Activated naive CD8-positive, alpha-beta T cell treated with anti-CD3 and anti-CD28 coated beads, Interleukin-2, amount 50 U/mL, for 24 hours (primary cell): ENCODE measurements around the gene KRT76.

Source experiments
- ATAC-seq: fragments of 150-1000 bp; cut with Tn5 transposase; one replicate; pipeline ENCODE4 v1.10.0; 2021
- DNase-seq: peaks from one replicate; pipeline ENCODE4 v3.0.0; 2021
- H3K27ac Mint-ChIP-seq: one replicate; pipeline ENCODE4 v1.8.0; 2021; ENCODE audit warnings: mild to moderate bottlenecking, mixed read lengths
- H3K27me3 Mint-ChIP-seq: one replicate; pipeline ENCODE4 v1.8.0; 2021; ENCODE audit warnings: mixed read lengths
- H3K36me3 Mint-ChIP-seq: one replicate; pipeline ENCODE4 v1.8.0; 2021; ENCODE audit warnings: low read depth, mixed read lengths
- H3K4me1 Mint-ChIP-seq: one replicate; pipeline ENCODE4 v1.8.0; 2021; ENCODE audit warnings: mixed read lengths
- H3K4me3 Mint-ChIP-seq: one replicate; pipeline ENCODE4 v1.8.0; 2021; ENCODE audit warnings: mild to moderate bottlenecking, moderate library complexity, mixed read lengths
- H3K9me3 Mint-ChIP-seq: one replicate; pipeline ENCODE4 v1.8.0; 2021; ENCODE audit warnings: mixed read lengths

The KRT76 gene

GRCh38 chr12:52739963-52740362 lies 37.2 kb downstream of the KRT76 start:
- Mint-ChIP-seq H3K27me3 (peaks cover 4% of the 10 kb centered on the region), H3K27ac (no peak overlapping the region), H3K36me3 (no peaks in the 10 kb centered on the region), H3K4me3 (no peak overlapping the region), H3K4me1 (no peaks in the 10 kb centered on the region), H3K9me3 (no peaks in the 10 kb centered on the region)
- ATAC-seq (no peak), DNase-seq (no peak)

GRCh38 chr12:52735816-52736632 lies 41.1 kb downstream of the KRT76 start:
- DNase-seq (no peak), ATAC-seq (no peak)
- Mint-ChIP-seq H3K27me3 (no peaks in the 10 kb centered on the region), H3K9me3 (no peaks in the 10 kb centered on the region), H3K4me1 (no peaks in the 10 kb centered on the region), H3K27ac (no peak overlapping the region), H3K4me3 (no peak overlapping the region), H3K36me3 (no peaks in the 10 kb centered on the region)

- Mint-ChIP-seq H3K27me3 (no peaks in the 10 kb centered on the region), H3K4me3 (no peak overlapping the region), H3K36me3 (no peaks in the 10 kb centered on the region), H3K9me3 (no peaks in the 10 kb centered on the region), H3K27ac (no peak overlapping the region), H3K4me1 (no peaks in the 10 kb centered on the region)
- DNase-seq = no peak
- no peak for ATAC-seq
Measured at GRCh38 chr12:52735106-52735505, 42.0 kb downstream of the KRT76 start.

- Mint-ChIP-seq H3K27ac (no peak overlapping the region), H3K4me3 (no peak overlapping the region), H3K4me1 (no peaks in the 10 kb centered on the region), H3K36me3 (no peaks in the 10 kb centered on the region), H3K9me3 (no peaks in the 10 kb centered on the region), H3K27me3 (peaks cover 3% of the 10 kb centered on the region)
- no peak for ATAC-seq
- no peak for DNase-seq
Measured at GRCh38 chr12:52730793-52731192, 46.4 kb downstream of the KRT76 start.

- Mint-ChIP-seq H3K4me1 (no peaks in the 10 kb centered on the region), H3K9me3 (no peaks in the 10 kb centered on the region), H3K27me3 (peaks cover 3% of the 10 kb centered on the region), H3K4me3 (no peak overlapping the region), H3K36me3 (no peaks in the 10 kb centered on the region), H3K27ac (no peak overlapping the region)
- DNase-seq (no peak), ATAC-seq (no peak)
Measured at GRCh38 chr12:52730383-52730782, 46.8 kb downstream of the KRT76 start.

GRCh38 chr12:52729147-52729546 lies 48.0 kb downstream of the KRT76 start:
- H3K9me3 Mint-ChIP-seq = no peaks in the 10 kb centered on the region
- H3K27ac Mint-ChIP-seq = no peak overlapping the region
- no peak overlapping the region for H3K4me3 Mint-ChIP-seq
- no peak for DNase-seq
- H3K27me3 Mint-ChIP-seq = peaks cover 3% of the 10 kb centered on the region
- H3K36me3 Mint-ChIP-seq = no peaks in the 10 kb centered on the region
- no peaks in the 10 kb centered on the region for H3K4me1 Mint-ChIP-seq
- no peak for ATAC-seq

GRCh38 chr12:52728374-52728773 lies 48.8 kb downstream of the KRT76 start:
- peaks cover 3% of the 10 kb centered on the region for H3K27me3 Mint-ChIP-seq
- H3K36me3 Mint-ChIP-seq = no peaks in the 10 kb centered on the region
- no peak for DNase-seq
- no peak overlapping the region for H3K27ac Mint-ChIP-seq
- H3K9me3 Mint-ChIP-seq = no peaks in the 10 kb centered on the region
- ATAC-seq = no peak
- H3K4me3 Mint-ChIP-seq = no peak overlapping the region
- H3K4me1 Mint-ChIP-seq = no peaks in the 10 kb centered on the region

GRCh38 chr12:52727037-52727436 lies 50.1 kb downstream of the KRT76 start:
- Mint-ChIP-seq H3K36me3 (no peaks in the 10 kb centered on the region), H3K4me3 (no peak overlapping the region), H3K27me3 (peaks cover 3% of the 10 kb centered on the region), H3K9me3 (no peaks in the 10 kb centered on the region), H3K27ac (no peak overlapping the region), H3K4me1 (no peaks in the 10 kb centered on the region)
- no peak for ATAC-seq
- no peak for DNase-seq

- DNase-seq (no peak), ATAC-seq (no peak)
- Mint-ChIP-seq H3K27ac (no peak overlapping the region), H3K4me1 (no peaks in the 10 kb centered on the region), H3K27me3 (peaks cover 3% of the 10 kb centered on the region), H3K9me3 (no peaks in the 10 kb centered on the region), H3K4me3 (no peak overlapping the region), H3K36me3 (no peaks in the 10 kb centered on the region)
Measured at GRCh38 chr12:52726451-52726850, 50.7 kb downstream of the KRT76 start.

- H3K27me3 Mint-ChIP-seq = peaks cover 3% of the 10 kb centered on the region
- H3K4me3 Mint-ChIP-seq = no peak overlapping the region
- no peak for DNase-seq
- no peak for ATAC-seq
- H3K27ac Mint-ChIP-seq = no peak overlapping the region
- no peaks in the 10 kb centered on the region for H3K9me3 Mint-ChIP-seq
- H3K4me1 Mint-ChIP-seq = no peaks in the 10 kb centered on the region
- H3K36me3 Mint-ChIP-seq = no peaks in the 10 kb centered on the region
Measured at GRCh38 chr12:52724384-52724783, 52.8 kb downstream of the KRT76 start.

- DNase-seq (no peak), ATAC-seq (no peak)
- no peaks in the 10 kb centered on the region for H3K9me3 Mint-ChIP-seq
- H3K4me1 Mint-ChIP-seq = no peaks in the 10 kb centered on the region
- peaks cover 3% of the 10 kb centered on the region for H3K27me3 Mint-ChIP-seq
- H3K27ac Mint-ChIP-seq = no peak overlapping the region
- H3K36me3 Mint-ChIP-seq = no peaks in the 10 kb centered on the region
- H3K4me3 Mint-ChIP-seq = no peak overlapping the region
Measured at GRCh38 chr12:52722680-52723079, 54.5 kb downstream of the KRT76 start.

GRCh38 chr12:52721838-52722470 lies 55.2 kb downstream of the KRT76 start:
- Mint-ChIP-seq H3K4me1 (no peaks in the 10 kb centered on the region), H3K27me3 (peaks cover 2% of the 10 kb centered on the region), H3K27ac (no peak overlapping the region), H3K36me3 (no peaks in the 10 kb centered on the region), H3K9me3 (no peaks in the 10 kb centered on the region), H3K4me3 (no peak overlapping the region)
- ATAC-seq (no peak), DNase-seq (no peak)

GRCh38 chr12:52720365-52720886 lies 56.7 kb downstream of the KRT76 start:
- no peaks in the 10 kb centered on the region for H3K36me3 Mint-ChIP-seq
- no peaks in the 10 kb centered on the region for H3K4me1 Mint-ChIP-seq
- no peak overlapping the region for H3K4me3 Mint-ChIP-seq
- H3K27me3 Mint-ChIP-seq = peaks cover 3% of the 10 kb centered on the region
- H3K9me3 Mint-ChIP-seq = no peaks in the 10 kb centered on the region
- no peak overlapping the region for H3K27ac Mint-ChIP-seq
- ATAC-seq (no peak), DNase-seq (no peak)
